AG04449 (cell line): ENCODE results near the gene TPST1.
"Not testable (repeated sequence)": the region's sequence is repeated elsewhere in the genome, so short reads cannot be mapped to it uniquely, and the experiment has no call there.

Experiments used
- CTCF ChIA-PET: fragments of 350-600 bp; formaldehyde crosslinking; extraction: SDS; loops from one replicate; lab custom pipeline; 2021; ENCODE audit warnings: antibody characterized with exemption; lab: Yijun Ruan, JAX
- POLR2A ChIA-PET: fragments of 400-600, 350-600 bp; formaldehyde crosslinking; extraction: SDS; loops from one replicate; lab custom pipeline; 2020; ENCODE audit warnings: antibody characterized with exemption, inconsistent platforms; lab: Yijun Ruan, JAX
- DNase-seq: peaks from one replicate; pipeline ENCODE4 v3.0.0-alpha.2; 2010; ENCODE audit warnings: low read depth, low spot score
- H3K4me3 ChIP-seq: 2 replicates; pipeline ENCODE4 v1.5.1; 2011; ENCODE audit warnings: low read depth, mild to moderate bottlenecking, control low read depth, low read length
- TF ChIP-seq, protein P1 (sequence below): IDR thresholded peaks from one replicate; pipeline ENCODE4 v1.5.1; 2011; ENCODE audit warnings: mild to moderate bottlenecking, moderate library complexity, low read length, control low read depth, inconsistent platforms; ENCODE audit not compliant: insufficient read depth; ENCODE audit errors: missing control alignments

The TPST1 gene

DNA sequence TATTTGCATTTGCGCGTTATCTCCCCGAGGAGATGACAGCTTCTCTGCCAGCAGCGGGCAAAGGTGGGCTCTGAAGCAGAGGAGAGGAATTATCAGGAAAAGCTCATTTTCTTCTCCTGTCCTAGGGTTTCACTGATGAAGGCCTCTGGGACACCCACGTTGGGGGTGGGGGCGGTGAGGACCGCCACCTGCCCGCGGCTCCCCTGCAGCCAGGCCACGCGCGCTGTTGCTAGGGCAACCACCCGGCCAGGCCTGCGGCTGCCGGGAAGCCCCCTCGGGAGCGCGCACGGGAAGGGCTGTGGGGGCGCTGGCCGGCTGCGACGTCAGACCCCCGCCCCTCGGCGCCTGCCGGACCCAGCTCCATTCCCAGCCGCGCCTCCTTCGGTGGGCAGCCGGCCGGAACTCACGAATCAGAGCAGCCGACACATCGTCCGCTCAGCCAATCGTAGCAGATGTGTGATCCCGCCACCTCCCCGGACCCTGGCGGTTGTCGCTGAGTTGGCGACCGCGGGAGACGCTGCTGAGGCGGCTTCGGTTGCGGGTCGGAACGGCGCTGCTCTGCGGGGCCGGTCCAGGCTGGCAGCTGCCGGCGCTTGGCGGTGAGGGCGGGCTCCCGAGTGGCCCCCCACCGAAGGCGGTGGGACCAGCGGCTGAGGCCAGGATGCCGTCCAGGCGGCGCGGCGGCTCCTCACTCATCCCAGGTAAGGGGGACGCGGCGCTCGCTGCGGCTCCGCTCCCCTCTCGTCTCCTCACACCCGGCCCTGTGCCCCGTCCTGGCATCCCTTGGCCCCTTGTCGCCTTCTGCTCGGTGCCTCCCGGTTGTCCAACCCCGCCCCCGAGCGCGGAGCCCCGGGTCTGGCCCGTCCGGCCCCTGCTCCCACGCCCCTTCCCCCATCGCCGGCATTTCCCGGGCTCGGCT is at the start of gene TPST1:
Gene TPST1, plus strand, starts transcription at position 513 of the 919 bp plus-strand sequence. CDS start 35,092 bp downstream, outside the sequence.
- TF ChIP-seq, protein P1, sequence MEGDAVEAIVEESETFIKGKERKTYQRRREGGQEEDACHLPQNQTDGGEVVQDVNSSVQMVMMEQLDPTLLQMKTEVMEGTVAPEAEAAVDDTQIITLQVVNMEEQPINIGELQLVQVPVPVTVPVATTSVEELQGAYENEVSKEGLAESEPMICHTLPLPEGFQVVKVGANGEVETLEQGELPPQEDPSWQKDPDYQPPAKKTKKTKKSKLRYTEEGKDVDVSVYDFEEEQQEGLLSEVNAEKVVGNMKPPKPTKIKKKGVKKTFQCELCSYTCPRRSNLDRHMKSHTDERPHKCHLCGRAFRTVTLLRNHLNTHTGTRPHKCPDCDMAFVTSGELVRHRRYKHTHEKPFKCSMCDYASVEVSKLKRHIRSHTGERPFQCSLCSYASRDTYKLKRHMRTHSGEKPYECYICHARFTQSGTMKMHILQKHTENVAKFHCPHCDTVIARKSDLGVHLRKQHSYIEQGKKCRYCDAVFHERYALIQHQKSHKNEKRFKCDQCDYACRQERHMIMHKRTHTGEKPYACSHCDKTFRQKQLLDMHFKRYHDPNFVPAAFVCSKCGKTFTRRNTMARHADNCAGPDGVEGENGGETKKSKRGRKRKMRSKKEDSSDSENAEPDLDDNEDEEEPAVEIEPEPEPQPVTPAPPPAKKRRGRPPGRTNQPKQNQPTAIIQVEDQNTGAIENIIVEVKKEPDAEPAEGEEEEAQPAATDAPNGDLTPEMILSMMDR, result peak; percentile 80
- H3K4me3 ChIP-seq, result peak within 1 kb of the TSS; percentile 96
- CTCF ChIA-PET, result interaction anchor here (0.7 to 1.7 kb wide), 9 partner anchors 9 to 71 kb away, joined by 3 to 7 read pairs (median 4); no protein-coding TSS in a partner anchor
- POLR2A ChIA-PET, result interaction anchor here (0.8 to 1.2 kb wide), 4 partner anchors 9 to 288 kb away, joined by 3 to 5 read pairs (median 4); no protein-coding TSS in a partner anchor
- DNase-seq, result peak; percentile 21

DNA sequence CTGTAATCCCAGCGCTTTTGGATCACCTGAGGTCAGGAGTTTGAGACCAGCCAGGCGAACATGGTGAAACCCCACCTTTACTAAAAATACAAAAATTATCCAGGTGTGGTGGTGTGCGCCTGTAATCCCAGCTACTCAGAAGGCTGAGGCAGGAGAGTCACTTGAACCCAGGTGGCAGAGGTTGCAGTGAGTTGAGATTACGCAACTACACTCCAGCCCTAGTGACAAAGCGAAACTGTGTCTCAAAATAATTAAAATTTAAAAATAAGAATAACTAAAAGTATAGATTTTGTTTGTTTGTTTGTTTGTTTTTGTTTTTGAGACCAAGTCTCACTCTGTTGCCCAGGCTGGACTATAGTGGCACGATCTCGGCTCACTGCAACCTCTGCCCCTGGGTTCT is 49.1 kb upstream of the TPST1 start:
- DNase-seq, H3K4me3 ChIP-seq, CTCF ChIA-PET, POLR2A ChIA-PET: not testable (repeated sequence)

DNA sequence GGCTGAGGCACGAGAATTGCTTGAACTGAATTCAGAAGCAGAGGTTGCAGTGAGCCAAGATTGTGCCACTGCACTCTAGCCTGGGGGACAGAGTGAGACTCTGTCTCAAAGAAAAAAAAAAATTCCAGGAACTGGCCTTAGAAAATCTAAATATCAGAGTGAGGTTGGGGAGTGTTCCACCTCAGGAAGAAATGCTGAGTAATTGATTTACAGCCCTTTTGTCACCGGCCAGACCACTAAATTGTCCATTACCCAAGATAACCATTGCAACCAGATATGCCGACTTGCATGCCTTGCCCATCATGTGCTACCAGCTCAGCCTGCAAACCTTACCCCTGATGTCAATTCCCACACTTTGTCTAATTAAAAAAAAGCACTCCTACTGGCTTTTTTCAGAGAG is 48.1 kb upstream of the TPST1 start:
- DNase-seq, result no peak
- CTCF ChIA-PET, result no interaction called here
- POLR2A ChIA-PET, result interaction anchor here (0.6 kb wide), 1 partner anchor 105 kb away, joined by 3 read pairs; no protein-coding TSS in a partner anchor
- no peak overlapping the region for H3K4me3 ChIP-seq
- TF ChIP-seq, protein P1, result no peak

GRCh38 chr7:66162622-66163021 is 42.5 kb upstream of the TPST1 start:
- H3K4me3 ChIP-seq, result no peak overlapping the region
- no peak for DNase-seq
- TF ChIP-seq, protein P1, result no peak
- ChIA-PET POLR2A (no interaction called here), CTCF (no interaction called here)

- ChIA-PET CTCF (no interaction called here), POLR2A (no interaction called here)
- TF ChIP-seq, protein P1, result no peak
- no peak overlapping the region for H3K4me3 ChIP-seq
- no peak for DNase-seq
Observed at GRCh38 chr7:66163186-66163610, 41.9 kb upstream of the TPST1 start.

DNA sequence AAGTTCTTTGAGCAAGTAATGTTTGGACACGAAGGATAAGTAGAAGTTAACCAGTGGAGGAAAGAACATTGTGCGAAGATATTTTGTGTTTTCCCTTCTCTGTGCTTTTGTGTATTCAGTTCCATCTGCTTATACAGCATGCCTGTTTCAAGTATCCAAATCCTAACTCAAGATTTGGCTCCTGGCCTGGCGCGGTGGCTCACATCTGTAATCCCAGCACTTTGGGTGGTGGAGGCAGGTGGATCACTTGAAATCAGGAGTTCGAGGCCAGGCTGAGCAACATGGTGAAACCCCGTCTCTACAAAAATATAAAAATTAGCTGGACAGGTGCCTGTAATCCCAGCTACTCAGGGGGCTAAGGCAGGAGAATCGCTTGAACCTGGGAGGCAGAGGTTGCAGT is 40.8 kb upstream of the TPST1 start:
- ChIA-PET POLR2A (no interaction called here), CTCF (interaction anchor here (1.2 kb wide), 1 partner anchor 23 kb away, joined by 3 read pairs; no protein-coding TSS in a partner anchor)
- no peak overlapping the region for H3K4me3 ChIP-seq
- TF ChIP-seq, protein P1, result no peak
- no peak for DNase-seq
